GM19035 (cell line): ENCODE measurements around the gene FUCA1.
"Not testable (repeated sequence)": the region's sequence is repeated elsewhere in the genome, so short reads cannot be mapped to it uniquely, and the experiment has no call there.

Source experiments
- ATAC-seq: cut with Tn5 transposase; IDR thresholded peaks from one replicate; pipeline ENCODE4 v1.9.1; 2021; ENCODE audit not compliant: unreplicated experiment

Gene FUCA1

GRCh38 chr1:23843644-23844043 is 24.4 kb downstream of the FUCA1 start:
- ATAC-seq = no peak

GRCh38 chr1:23838401-23838866 is 29.7 kb downstream of the FUCA1 start:
- no peak for ATAC-seq

GRCh38 chr1:23837908-23838307 is 30.2 kb downstream of the FUCA1 start:
- no peak for ATAC-seq

GRCh38 chr1:23836037-23836436 is 32.1 kb downstream of the FUCA1 start:
- no peak for ATAC-seq

- ATAC-seq = not testable (repeated sequence)
These were observed 33.9 kb downstream of the FUCA1 start for GRCh38 chr1:23834156-23834555.

- ATAC-seq = no peak
These were observed 40.4 kb downstream of the FUCA1 start for GRCh38 chr1:23827717-23828116.

- ATAC-seq = not testable (repeated sequence)
These were observed 41.5 kb downstream of the FUCA1 start for GRCh38 chr1:23826590-23826989.

- no peak for ATAC-seq
These were observed 42.1 kb downstream of the FUCA1 start for GRCh38 chr1:23825762-23826522.

GRCh38 chr1:23825076-23825761 is 42.9 kb downstream of the FUCA1 start, which contains the start of gene HMGCL:
Gene HMGCL (minus strand): TSS chr1:23825429. CDS start chr1:23825415, 14 bp downstream.
- peak; percentile 80 for ATAC-seq

- no peak for ATAC-seq
These were observed 43.4 kb downstream of the FUCA1 start for GRCh38 chr1:23824711-23825075.

- no peak for ATAC-seq
These were observed 44.3 kb downstream of the FUCA1 start for GRCh38 chr1:23823767-23824166.

- no peak for ATAC-seq
These were observed 50.5 kb downstream of the FUCA1 start for GRCh38 chr1:23817633-23818032.

- no peak for ATAC-seq
These were observed 51.2 kb downstream of the FUCA1 start for GRCh38 chr1:23816906-23817305.

- no peak for ATAC-seq
These were observed 51.7 kb downstream of the FUCA1 start for GRCh38 chr1:23816361-23816760.

GRCh38 chr1:23814016-23814415 is 54.1 kb downstream of the FUCA1 start:
- no peak for ATAC-seq

GRCh38 chr1:23810818-23811540 is 57.1 kb downstream of the FUCA1 start:
- ATAC-seq = peak; percentile 62

- no peak for ATAC-seq
These were observed 58.3 kb downstream of the FUCA1 start for GRCh38 chr1:23809751-23810171.

- ATAC-seq = no peak
These were observed 60.6 kb downstream of the FUCA1 start for GRCh38 chr1:23807453-23807852.

GRCh38 chr1:23806280-23806679 is 61.8 kb downstream of the FUCA1 start:
- no peak for ATAC-seq

GRCh38 chr1:23805025-23805424 is 63.1 kb downstream of the FUCA1 start:
- ATAC-seq = no peak

GRCh38 chr1:23804183-23804835 is 63.8 kb downstream of the FUCA1 start:
- no peak for ATAC-seq
